Activated CD8-positive, alpha-beta memory T cell treated with anti-CD3 and anti-CD28 coated beads, Interleukin-2, amount 50 U/mL, for 24 hours (primary cell): ENCODE measurements around the gene USP11.
"Not testable (repeated sequence)": the region's sequence is repeated elsewhere in the genome, so short reads cannot be mapped to it uniquely, and the experiment has no call there.

ENCODE experiments used
- DNase-seq: peaks from one replicate; pipeline ENCODE4 v3.0.0-alpha.2; 2020; ENCODE audit errors: extremely low read depth

USP11 gene

DNA sequence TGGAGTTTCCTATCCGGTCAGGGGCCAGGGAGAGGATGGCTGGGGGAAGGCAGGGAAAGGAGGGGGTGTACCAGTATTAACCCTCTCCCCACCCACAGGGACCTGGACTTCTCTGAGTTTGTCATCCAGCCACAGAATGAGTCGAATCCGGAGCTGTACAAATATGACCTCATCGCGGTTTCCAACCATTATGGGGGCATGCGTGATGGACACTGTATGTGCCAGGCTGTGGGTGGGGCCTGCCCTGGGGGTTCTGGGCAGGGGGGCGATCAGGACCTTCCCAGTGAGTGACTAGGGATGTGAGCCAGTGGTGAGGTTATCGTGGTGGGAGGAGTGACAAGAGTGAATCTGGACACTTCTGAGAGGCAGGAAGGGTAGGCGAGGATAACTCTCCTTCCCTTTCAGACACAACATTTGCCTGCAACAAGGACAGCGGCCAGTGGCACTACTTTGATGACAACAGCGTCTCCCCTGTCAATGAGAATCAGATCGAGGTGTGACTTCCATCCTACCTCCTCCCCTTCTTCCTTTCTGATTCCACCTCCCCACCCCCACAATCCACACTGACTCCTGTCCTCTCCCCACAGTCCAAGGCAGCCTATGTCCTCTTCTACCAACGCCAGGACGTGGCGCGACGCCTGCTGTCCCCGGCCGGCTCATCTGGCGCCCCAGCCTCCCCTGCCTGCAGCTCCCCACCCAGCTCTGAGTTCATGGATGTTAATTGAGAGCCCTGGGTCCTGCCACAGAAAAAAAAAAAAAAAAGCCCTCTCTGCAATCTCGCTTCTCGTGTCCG lies 14.6 kb downstream of the USP11 start:
- no peak for DNase-seq

GRCh38 chrX:47247999-47248320 lies 15.2 kb downstream of the USP11 start:
- no peak for DNase-seq

DNA sequence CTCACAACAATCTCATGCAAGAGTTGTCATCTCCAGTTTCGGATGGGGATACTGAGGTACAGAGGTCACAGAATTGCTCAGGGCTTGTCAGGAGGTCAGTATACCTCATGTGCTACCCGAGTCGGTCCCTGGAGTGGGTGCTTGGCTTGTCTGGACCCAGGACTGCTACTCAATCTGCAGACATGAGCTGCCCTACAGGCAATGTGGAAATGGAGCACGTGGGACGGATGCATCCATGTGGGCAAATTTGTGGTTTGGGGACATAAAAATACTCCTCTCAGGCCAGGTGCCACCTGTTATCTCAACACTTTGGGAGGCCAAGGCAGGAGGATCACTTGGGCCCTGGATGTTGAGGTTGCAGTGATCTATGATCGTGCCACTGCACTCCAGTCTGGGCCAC lies 15.8 kb downstream of the USP11 start:
- DNase-seq, result no peak

- no peak for DNase-seq
Observed at GRCh38 chrX:47250017-47250347, 17.2 kb downstream of the USP11 start.

DNA sequence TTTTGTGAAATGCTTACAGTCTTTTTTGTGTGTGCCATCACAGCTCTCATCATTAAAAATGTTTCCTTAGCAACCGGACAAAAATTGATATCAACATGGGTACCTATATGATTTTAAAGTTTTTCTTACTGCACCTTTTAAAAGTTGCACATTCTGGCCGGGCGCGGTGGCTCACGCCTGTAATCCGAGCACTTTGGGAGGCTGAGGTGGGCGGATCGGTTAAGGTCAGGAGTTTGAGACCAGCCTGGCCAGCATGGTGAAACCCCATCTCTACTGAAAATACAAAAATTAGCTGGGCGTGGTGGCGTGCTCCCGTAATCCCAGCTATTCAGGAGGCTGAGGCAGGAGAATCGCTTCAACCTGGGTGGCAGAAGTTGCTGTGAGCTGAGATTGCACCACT lies 24.8 kb downstream of the USP11 start:
- DNase-seq, result not testable (repeated sequence)

DNA sequence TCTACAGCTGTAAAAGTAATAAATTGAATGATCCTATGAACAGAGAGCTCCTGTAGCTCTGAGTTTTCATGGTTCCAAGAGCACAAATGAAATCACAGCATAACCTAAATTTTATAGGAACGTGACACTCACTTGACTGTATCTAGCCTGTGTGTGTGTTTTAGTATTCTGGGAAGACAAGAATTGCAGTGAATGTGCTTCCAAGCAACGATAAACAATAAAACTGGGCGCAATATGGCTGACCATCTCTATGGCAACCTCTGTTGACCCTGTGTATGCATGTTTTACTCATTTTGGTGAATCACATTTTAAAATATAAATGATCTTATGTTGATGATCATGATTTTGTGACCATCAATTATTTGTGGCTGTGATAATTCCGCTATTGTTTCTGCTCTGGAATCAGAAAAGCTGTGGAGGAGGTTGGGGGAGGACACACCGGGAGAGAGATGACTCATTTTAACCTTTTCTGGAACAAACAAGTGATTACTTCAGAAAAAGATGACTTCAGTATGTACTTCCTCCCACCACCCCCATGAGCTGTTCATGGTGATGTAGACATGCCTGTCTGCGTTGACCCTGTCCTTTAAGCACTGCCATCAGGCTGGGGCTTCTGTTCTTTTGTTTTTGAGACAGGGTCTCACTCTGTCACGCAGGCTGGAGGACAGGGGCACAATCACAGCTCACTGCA lies 31.8 kb downstream of the USP11 start:
- no peak for DNase-seq

DNA sequence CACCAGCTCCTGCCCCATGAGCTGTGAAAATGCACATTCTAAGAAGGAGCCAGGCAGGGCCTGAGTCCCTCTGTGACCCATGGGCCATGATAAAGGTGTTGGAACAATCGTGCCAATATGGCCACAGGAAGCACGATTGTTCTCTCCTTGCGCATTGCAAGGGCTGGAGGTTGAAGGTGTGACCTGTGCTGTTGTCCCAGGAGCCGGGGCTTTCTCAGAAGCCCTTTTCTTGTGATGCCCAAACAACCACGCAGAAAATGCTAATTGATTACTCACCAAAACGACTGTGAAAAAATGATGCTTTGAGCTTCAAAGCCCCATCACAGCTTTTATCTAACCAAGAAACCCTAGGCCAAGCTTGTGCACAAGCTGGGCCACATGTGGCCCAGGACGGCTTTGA lies 33.8 kb downstream of the USP11 start:
- DNase-seq, result no peak

DNA sequence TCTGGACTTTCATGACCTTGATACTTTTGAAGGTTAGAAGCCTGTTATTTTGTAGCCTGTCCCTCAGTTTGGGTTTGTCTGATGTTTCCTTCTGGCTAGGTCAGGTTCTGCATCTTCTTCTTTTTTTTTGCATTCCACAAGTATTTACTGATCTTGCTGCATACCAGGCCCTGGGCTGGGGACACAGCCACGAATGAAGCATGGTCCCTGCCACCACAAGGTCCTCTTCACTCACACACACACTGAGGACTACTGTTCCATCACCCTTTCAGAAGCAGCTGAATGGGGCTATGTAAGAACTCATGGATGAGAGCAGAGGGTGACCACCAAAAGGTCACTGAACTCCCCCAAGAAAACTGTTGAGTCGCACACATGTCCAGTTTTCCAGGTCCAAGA lies 39.2 kb downstream of the USP11 start:
- no peak for DNase-seq

DNA sequence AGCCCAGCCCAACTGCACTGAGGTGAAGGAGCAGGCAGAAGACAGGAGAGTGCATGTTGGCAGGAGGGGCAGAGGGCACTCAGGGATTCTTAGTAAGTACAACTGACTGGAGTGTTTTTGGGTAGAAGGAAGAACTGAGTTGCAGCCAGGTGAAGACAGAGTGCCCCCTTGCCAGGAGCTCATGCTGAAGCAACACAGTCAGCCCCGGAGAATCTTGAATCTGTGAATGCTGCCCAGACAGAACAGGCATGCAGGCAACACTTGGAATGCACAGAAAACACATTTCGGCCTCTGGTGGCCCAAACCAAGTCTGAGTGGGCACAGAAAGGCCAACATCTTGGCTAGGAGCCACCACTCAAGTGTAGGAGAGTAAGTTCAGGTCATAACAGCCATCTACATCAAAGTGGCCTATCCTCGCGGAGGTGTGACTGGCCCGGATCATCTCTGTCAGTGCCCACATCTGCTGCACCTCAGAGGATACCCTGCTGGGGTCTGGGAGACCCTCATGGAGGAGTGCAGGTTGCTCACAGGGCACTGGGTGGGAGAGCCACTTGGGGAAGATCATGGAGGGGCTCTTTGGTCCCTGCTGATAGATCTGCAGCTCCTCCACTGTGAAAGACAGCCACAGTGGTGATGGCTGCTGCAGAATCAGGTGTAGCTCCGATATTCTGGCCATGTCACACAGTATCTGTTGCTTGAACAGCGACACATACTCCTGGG lies 40.4 kb downstream of the USP11 start:
- DNase-seq, result no peak

DNA sequence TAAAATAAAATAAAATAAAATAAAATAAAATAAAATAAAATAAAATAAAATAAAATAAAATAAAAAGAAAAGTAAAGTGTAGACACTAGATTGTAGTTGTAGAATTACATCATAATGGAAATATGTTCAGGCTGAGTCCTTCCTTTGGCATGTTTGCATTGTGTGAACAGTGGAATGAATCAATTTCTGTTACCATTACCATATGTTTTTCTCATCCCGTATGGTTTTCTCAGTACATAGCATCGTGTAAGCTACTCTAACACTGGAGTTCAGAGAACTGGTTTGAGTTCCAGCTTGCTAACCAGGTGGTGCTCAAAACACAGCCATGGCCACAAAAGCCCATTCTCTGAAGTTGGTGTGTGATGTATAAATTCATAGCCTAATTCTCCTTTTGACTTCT lies 45.9 kb downstream of the USP11 start:
- no peak for DNase-seq

- DNase-seq, result no peak
Observed at GRCh38 chrX:47283015-47283771, 50.4 kb downstream of the USP11 start.

GRCh38 chrX:47284616-47285015 lies 51.8 kb downstream of the USP11 start:
- not testable (repeated sequence) for DNase-seq

GRCh38 chrX:47285836-47286320 lies 53.1 kb downstream of the USP11 start:
- DNase-seq, result no peak

GRCh38 chrX:47293106-47293505 lies 60.3 kb downstream of the USP11 start:
- no peak for DNase-seq

DNA sequence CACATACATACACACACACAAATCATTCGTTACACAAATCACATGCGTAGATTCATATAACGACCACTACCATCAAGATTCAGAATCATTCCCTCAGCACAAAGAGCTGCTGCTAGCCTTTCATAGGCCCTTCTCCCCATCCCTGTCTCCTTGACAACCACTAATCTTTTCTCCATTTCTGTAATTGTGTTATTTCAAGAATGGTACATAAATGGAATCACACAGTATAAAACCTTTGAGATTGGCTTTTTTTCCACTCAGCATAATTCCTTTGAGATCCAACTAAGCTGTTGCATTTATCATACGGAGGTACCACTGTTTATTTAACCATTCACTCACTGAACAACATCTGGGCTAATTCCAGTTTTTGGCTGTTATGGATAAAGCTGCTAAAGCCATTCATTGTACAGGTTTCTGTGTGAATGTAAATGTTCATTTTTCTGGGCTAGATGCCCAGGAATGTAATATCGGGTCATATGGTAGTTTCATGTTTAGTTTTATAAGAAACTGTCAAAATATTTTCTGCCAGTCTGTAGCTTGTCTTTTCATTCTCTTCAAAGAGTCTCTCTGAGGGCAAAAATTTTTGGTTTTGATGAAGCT lies 64.1 kb downstream of the USP11 start:
- no peak for DNase-seq

- DNase-seq, result no peak
Observed at GRCh38 chrX:47297874-47298273, 65.1 kb downstream of the USP11 start.
